ENCODE results near the gene TSPAN3.

DNA sequence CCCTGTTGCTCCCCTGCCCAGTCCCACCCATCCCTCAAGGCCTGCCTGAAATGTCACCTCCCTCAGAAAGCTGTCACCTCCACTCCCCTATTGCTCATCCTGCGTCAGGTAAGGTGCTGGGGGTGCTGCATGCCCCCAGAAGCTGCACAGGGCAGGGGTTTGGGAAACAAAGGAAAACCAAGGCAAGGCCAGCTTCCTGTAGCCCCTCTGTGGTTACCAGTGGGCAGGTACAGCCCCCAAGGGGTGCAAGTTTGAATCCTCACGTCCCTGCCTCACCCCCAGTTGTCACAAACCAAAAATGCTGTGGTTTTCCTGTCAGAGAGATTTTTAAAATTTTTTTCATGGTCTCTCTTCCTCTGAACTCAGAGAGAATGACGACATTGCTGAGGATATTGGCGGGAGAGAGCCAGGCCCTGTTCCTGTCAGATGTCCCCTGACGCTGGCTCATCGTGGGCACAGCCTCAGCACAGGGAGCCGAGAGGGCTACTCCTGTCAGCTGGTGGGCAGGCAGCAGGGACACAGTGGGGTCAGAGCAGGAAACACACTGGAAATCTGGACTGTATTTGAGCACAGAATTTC lies 49.0 kb downstream of the TSPAN3 start:
- TF ChIP-seq, protein P1, sequence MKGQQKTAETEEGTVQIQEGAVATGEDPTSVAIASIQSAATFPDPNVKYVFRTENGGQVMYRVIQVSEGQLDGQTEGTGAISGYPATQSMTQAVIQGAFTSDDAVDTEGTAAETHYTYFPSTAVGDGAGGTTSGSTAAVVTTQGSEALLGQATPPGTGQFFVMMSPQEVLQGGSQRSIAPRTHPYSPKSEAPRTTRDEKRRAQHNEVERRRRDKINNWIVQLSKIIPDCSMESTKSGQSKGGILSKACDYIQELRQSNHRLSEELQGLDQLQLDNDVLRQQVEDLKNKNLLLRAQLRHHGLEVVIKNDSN (IDR thresholded peaks at IDR 0.05): no peak
- TF ChIP-seq EP300 (IDR thresholded peaks at IDR 0.05; ENCODE audit: borderline replicate concordance) (no peak), CREB1 (IDR thresholded peaks at IDR 0.05; ENCODE audit: low read depth) (no peak), TAF1 (IDR thresholded peaks at IDR 0.05; ENCODE audit: low read depth) (no peak), RAD21 (IDR thresholded peaks at IDR 0.05; ENCODE audit: low read depth) (no peak)
- TF ChIP-seq, protein P2, sequence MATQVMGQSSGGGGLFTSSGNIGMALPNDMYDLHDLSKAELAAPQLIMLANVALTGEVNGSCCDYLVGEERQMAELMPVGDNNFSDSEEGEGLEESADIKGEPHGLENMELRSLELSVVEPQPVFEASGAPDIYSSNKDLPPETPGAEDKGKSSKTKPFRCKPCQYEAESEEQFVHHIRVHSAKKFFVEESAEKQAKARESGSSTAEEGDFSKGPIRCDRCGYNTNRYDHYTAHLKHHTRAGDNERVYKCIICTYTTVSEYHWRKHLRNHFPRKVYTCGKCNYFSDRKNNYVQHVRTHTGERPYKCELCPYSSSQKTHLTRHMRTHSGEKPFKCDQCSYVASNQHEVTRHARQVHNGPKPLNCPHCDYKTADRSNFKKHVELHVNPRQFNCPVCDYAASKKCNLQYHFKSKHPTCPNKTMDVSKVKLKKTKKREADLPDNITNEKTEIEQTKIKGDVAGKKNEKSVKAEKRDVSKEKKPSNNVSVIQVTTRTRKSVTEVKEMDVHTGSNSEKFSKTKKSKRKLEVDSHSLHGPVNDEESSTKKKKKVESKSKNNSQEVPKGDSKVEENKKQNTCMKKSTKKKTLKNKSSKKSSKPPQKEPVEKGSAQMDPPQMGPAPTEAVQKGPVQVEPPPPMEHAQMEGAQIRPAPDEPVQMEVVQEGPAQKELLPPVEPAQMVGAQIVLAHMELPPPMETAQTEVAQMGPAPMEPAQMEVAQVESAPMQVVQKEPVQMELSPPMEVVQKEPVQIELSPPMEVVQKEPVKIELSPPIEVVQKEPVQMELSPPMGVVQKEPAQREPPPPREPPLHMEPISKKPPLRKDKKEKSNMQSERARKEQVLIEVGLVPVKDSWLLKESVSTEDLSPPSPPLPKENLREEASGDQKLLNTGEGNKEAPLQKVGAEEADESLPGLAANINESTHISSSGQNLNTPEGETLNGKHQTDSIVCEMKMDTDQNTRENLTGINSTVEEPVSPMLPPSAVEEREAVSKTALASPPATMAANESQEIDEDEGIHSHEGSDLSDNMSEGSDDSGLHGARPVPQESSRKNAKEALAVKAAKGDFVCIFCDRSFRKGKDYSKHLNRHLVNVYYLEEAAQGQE (IDR thresholded peaks at IDR 0.05; ENCODE audit: low read depth): no peak
- TF ChIP-seq, protein P3, sequence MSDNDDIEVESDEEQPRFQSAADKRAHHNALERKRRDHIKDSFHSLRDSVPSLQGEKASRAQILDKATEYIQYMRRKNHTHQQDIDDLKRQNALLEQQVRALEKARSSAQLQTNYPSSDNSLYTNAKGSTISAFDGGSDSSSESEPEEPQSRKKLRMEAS (IDR thresholded peaks at IDR 0.05): no peak
